Measurements from ENCODE around the gene HOXD3. TPM values are rescaled to one million over a fixed set of nuclear protein-coding genes. Genes with fewer than 3 reads are reported as not detected.

HOXD3 gene
- total and polyA plus RNA-seq, 4 donors: not detected

DNA sequence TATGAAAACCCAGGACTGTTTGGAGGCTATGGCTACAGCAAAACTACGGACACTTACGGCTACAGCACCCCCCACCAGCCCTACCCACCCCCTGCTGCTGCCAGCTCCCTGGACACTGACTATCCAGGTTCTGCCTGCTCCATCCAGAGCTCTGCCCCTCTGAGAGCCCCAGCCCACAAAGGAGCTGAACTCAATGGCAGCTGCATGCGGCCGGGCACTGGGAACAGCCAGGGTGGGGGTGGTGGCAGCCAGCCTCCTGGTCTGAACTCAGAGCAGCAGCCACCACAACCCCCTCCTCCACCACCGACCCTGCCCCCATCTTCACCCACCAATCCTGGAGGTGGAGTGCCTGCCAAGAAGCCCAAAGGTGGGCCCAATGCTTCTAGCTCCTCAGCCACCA lies 12.1 kb downstream of the HOXD3 start (continued):
- no peak for TF ChIP-seq FOXA2 (IDR thresholded peaks at IDR 0.05)
- TF ChIP-seq, protein P1, sequence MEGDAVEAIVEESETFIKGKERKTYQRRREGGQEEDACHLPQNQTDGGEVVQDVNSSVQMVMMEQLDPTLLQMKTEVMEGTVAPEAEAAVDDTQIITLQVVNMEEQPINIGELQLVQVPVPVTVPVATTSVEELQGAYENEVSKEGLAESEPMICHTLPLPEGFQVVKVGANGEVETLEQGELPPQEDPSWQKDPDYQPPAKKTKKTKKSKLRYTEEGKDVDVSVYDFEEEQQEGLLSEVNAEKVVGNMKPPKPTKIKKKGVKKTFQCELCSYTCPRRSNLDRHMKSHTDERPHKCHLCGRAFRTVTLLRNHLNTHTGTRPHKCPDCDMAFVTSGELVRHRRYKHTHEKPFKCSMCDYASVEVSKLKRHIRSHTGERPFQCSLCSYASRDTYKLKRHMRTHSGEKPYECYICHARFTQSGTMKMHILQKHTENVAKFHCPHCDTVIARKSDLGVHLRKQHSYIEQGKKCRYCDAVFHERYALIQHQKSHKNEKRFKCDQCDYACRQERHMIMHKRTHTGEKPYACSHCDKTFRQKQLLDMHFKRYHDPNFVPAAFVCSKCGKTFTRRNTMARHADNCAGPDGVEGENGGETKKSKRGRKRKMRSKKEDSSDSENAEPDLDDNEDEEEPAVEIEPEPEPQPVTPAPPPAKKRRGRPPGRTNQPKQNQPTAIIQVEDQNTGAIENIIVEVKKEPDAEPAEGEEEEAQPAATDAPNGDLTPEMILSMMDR (IDR thresholded peaks at IDR 0.05; ENCODE audit: low read depth, low read length, missing input control): no peak
- TF ChIP-seq TAF1 (conservative IDR thresholded peaks at IDR 0.05): no peak
- TF ChIP-seq, protein P2, sequence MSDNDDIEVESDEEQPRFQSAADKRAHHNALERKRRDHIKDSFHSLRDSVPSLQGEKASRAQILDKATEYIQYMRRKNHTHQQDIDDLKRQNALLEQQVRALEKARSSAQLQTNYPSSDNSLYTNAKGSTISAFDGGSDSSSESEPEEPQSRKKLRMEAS (IDR thresholded peaks at IDR 0.05): no peak

DNA sequence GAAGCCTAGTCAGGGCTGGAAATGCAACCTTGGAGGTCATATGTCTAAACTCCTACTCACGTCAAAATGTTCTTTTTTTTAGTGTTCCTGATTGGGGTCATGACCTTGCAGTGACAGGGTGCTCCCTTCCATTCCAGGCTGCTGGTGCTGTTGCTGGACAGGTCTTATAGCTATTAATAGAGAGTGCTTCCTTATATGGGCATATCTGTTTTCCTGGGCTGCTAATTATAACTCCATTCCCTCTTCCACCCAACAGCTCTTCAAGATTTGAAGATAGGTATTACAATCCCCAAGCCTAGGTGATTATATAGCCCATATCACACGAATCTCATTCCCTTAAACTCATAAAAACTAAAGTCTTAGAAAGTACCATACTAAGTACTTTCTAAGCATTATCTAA lies 12.6 kb downstream of the HOXD3 start:
- H3K36me3 ChIP-seq (ENCODE audit: control insufficient read depth in 4 of 4, insufficient read depth in 3 of 4, low read depth in 1 of 4, low read length in 3 of 4): no peaks in the 10 kb centered on the region
- TF ChIP-seq RAD21 (IDR thresholded peaks at IDR 0.05) (no peak), HNF4A (conservative IDR thresholded peaks at IDR 0.05) (no peak), YY1 (IDR thresholded peaks at IDR 0.05) (no peak), HNF4G (IDR thresholded peaks at IDR 0.05) (no peak)
- TF ChIP-seq, protein P1 (IDR thresholded peaks at IDR 0.05; ENCODE audit: low read depth, low read length, missing input control): no peak
- TF ChIP-seq, protein P2 (IDR thresholded peaks at IDR 0.05): no peak
- TF ChIP-seq, protein P3, sequence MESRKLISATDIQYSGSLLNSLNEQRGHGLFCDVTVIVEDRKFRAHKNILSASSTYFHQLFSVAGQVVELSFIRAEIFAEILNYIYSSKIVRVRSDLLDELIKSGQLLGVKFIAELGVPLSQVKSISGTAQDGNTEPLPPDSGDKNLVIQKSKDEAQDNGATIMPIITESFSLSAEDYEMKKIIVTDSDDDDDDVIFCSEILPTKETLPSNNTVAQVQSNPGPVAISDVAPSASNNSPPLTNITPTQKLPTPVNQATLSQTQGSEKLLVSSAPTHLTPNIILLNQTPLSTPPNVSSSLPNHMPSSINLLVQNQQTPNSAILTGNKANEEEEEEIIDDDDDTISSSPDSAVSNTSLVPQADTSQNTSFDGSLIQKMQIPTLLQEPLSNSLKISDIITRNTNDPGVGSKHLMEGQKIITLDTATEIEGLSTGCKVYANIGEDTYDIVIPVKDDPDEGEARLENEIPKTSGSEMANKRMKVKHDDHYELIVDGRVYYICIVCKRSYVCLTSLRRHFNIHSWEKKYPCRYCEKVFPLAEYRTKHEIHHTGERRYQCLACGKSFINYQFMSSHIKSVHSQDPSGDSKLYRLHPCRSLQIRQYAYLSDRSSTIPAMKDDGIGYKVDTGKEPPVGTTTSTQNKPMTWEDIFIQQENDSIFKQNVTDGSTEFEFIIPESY (IDR thresholded peaks at IDR 0.05): no peak
- H3K4me1 ChIP-seq (ENCODE audit: control insufficient read depth in 4 of 4, insufficient read depth in 4 of 4, low read length in 3 of 4): peaks cover 0 to 10% (median 6%) of the 10 kb centered on the region in 4 donors
- 68% methylated on average over 2 of the region's 2 CpGs for WGBS
- H3K27ac ChIP-seq (ENCODE audit: low read depth in 1 of 2, low read length in 2 of 2): no peak overlapping the region
- H3K27me3 ChIP-seq (ENCODE audit: control insufficient read depth in 4 of 4, insufficient read depth in 4 of 4, low read length in 3 of 4): peaks cover 8 to 29% (median 19%) of the 10 kb centered on the region in 4 donors
- peaks cover 0 to 14% (median 0%) of the 10 kb centered on the region in 4 donors for H3K9me3 ChIP-seq (ENCODE audit: control insufficient read depth in 4 of 4, low read length in 3 of 4)
- DNase-seq (ENCODE audit: low spot score): no peak
- H3K9ac ChIP-seq (ENCODE audit: low read depth in 1 of 2, low read length in 2 of 2): no peak overlapping the region
- no peak overlapping the region for H3K4me3 ChIP-seq (ENCODE audit: low read depth in 1 of 3, low read length in 3 of 3)

DNA sequence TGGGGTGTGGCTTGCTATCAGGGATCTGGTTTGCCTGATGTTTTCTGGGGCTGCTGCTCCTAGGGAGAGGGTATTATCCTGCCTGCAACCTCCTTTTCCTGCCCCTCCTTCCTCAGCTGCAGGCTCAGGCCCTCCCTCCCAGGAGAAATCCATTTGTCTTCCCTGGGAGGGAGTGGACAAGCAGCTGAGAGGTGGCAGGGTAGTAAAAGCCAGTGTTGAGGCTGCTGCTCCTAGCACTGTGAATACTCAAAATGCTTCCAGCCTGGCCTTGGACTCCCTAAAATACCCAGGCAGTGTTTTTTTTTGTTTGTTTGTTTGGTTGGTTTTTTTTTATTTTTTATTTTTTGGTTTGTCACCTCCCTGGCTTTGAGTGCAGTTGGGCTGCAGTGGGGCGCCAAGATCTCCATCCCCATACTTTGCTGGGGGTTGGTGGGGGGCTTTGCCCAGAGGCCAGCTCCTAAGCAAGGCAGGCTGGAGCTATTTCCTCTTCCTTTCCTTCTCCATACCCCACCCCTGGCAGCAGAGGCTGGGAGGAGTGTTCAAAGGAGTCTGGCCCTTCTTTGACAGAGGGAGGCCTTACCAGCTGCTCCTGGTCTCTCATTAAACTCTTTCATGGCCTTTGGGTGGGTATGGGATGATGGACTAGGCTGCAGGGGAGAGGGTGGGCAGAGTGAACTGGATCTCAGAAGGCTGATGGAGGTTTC lies 13.6 kb downstream of the HOXD3 start:
- H3K4me1 ChIP-seq (ENCODE audit: control insufficient read depth in 4 of 4, insufficient read depth in 4 of 4, low read length in 3 of 4): peaks cover 0 to 9% (median 5%) of the 10 kb centered on the region in 4 donors
- H3K27ac ChIP-seq (ENCODE audit: low read depth in 1 of 2, low read length in 2 of 2): no peak overlapping the region
- peaks cover 6 to 36% (median 17%) of the 10 kb centered on the region in 4 donors for H3K27me3 ChIP-seq (ENCODE audit: control insufficient read depth in 4 of 4, insufficient read depth in 4 of 4, low read length in 3 of 4)
- 61% methylated on average over 1 of the region's 1 CpG for WGBS
- DNase-seq (ENCODE audit: low spot score): no peak
- no peak overlapping the region for H3K9ac ChIP-seq (ENCODE audit: low read depth in 1 of 2, low read length in 2 of 2)
- H3K9me3 ChIP-seq (ENCODE audit: control insufficient read depth in 4 of 4, low read length in 3 of 4): peaks cover 0 to 10% (median 0%) of the 10 kb centered on the region in 4 donors
- H3K36me3 ChIP-seq (ENCODE audit: control insufficient read depth in 4 of 4, insufficient read depth in 3 of 4, low read depth in 1 of 4, low read length in 3 of 4): no peaks in the 10 kb centered on the region
- H3K4me3 ChIP-seq (ENCODE audit: low read depth in 1 of 3, low read length in 3 of 3): no peak overlapping the region
- TF ChIP-seq NR2F2 (IDR thresholded peaks at IDR 0.05) (no peak), EGR1 (IDR thresholded peaks at IDR 0.05; ENCODE audit: low read depth in 2 of 2) (no peak), SP1 (IDR thresholded peaks at IDR 0.05) (no peak), HNF4G (IDR thresholded peaks at IDR 0.05) (no peak), JUND (IDR thresholded peaks at IDR 0.05) (no peak), HNF4A (conservative IDR thresholded peaks at IDR 0.05) (no peak), FOXA1 (IDR thresholded peaks at IDR 0.05) (no peak)
- TF ChIP-seq, protein P2 (IDR thresholded peaks at IDR 0.05): no peak
- TF ChIP-seq, protein P3 (IDR thresholded peaks at IDR 0.05): no peak
- TF ChIP-seq, protein P4, sequence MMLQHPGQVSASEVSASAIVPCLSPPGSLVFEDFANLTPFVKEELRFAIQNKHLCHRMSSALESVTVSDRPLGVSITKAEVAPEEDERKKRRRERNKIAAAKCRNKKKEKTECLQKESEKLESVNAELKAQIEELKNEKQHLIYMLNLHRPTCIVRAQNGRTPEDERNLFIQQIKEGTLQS (IDR thresholded peaks at IDR 0.05): no peak
- TF ChIP-seq, protein P5, sequence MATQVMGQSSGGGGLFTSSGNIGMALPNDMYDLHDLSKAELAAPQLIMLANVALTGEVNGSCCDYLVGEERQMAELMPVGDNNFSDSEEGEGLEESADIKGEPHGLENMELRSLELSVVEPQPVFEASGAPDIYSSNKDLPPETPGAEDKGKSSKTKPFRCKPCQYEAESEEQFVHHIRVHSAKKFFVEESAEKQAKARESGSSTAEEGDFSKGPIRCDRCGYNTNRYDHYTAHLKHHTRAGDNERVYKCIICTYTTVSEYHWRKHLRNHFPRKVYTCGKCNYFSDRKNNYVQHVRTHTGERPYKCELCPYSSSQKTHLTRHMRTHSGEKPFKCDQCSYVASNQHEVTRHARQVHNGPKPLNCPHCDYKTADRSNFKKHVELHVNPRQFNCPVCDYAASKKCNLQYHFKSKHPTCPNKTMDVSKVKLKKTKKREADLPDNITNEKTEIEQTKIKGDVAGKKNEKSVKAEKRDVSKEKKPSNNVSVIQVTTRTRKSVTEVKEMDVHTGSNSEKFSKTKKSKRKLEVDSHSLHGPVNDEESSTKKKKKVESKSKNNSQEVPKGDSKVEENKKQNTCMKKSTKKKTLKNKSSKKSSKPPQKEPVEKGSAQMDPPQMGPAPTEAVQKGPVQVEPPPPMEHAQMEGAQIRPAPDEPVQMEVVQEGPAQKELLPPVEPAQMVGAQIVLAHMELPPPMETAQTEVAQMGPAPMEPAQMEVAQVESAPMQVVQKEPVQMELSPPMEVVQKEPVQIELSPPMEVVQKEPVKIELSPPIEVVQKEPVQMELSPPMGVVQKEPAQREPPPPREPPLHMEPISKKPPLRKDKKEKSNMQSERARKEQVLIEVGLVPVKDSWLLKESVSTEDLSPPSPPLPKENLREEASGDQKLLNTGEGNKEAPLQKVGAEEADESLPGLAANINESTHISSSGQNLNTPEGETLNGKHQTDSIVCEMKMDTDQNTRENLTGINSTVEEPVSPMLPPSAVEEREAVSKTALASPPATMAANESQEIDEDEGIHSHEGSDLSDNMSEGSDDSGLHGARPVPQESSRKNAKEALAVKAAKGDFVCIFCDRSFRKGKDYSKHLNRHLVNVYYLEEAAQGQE (IDR thresholded peaks at IDR 0.05): no peak

All from liver (tissue), 9 donors.